Left forelimb (tissue), 1 donor: ENCODE measurements around the gene SPATA31A6.
"Not testable (repeated sequence)": the region's sequence is repeated elsewhere in the genome, so short reads cannot be mapped to it uniquely, and the experiment has no call there.

Source experiments
- DNase-seq: peaks from one replicate; pipeline ENCODE4 v3.0.0-alpha.2; 2018; ENCODE audit warnings: low spot score

The SPATA31A6 gene

GRCh38 chr9:42183359-42183758, at the start of gene SPATA31A6:
Gene SPATA31A6, plus strand, starts transcription at chr9:42183659. Its CDS starts 29 bp downstream, at chr9:42183688.
- not testable (repeated sequence) for DNase-seq

GRCh38 chr9:42160299-42160698, 23.2 kb upstream of the SPATA31A6 start:
- not testable (repeated sequence) for DNase-seq

GRCh38 chr9:42219861-42220260, 36.4 kb downstream of the SPATA31A6 start:
- DNase-seq: not testable (repeated sequence)

- not testable (repeated sequence) for DNase-seq
These were observed 39.8 kb downstream of the SPATA31A6 start for GRCh38 chr9:42223230-42223629.

- DNase-seq: not testable (repeated sequence)
These were observed 49.6 kb downstream of the SPATA31A6 start for GRCh38 chr9:42233031-42233430.

GRCh38 chr9:42234610-42235009, 51.2 kb downstream of the SPATA31A6 start:
- not testable (repeated sequence) for DNase-seq

GRCh38 chr9:42235352-42235991, 52.0 kb downstream of the SPATA31A6 start:
- DNase-seq: not testable (repeated sequence)

- DNase-seq: not testable (repeated sequence)
These were observed 52.6 kb downstream of the SPATA31A6 start for GRCh38 chr9:42236097-42236496.

- not testable (repeated sequence) for DNase-seq
These were observed 53.9 kb downstream of the SPATA31A6 start for GRCh38 chr9:42237381-42237780.

- not testable (repeated sequence) for DNase-seq
These were observed 55.4 kb downstream of the SPATA31A6 start for GRCh38 chr9:42238862-42239261.
